SK-N-MC (cell line): ENCODE results near the gene KCNQ1OT1.

Experiments used
- DNase-seq: peaks from one replicate; pipeline ENCODE4 v3.0.0-alpha.2; 2011; ENCODE audit warnings: low read depth, low spot score
- H3K27ac ChIP-seq: fragments of 200-600 bp; sonication (generic); 2 replicates; pipeline ENCODE4 v1.5.1; 2016; ENCODE audit warnings: mixed run types
- H3K36me3 ChIP-seq: fragments of 200-600 bp; sonication (generic); 2 replicates; pipeline ENCODE4 v1.6.1; 2017; ENCODE audit warnings: antibody characterized with exemption, low read length, mixed read lengths; ENCODE audit not compliant: insufficient read depth
- H3K4me3 ChIP-seq: fragments of 200-600 bp; sonication (generic); 2 replicates; pipeline ENCODE4 v1.5.1; 2016
- H3K9ac ChIP-seq: fragments of 200-600 bp; sonication (generic); 2 replicates; pipeline ENCODE4 v1.8.0; 2017; ENCODE audit warnings: mixed run types, mixed read lengths; ENCODE audit not compliant: insufficient read length
- H3K9me3 ChIP-seq: fragments of 200-600 bp; sonication (generic); 2 replicates; pipeline ENCODE4 v1.6.1; 2017; ENCODE audit warnings: low read depth, mild to moderate bottlenecking, antibody characterized with exemption, low read length, moderate library complexity, mixed read lengths
- EZH2 ChIP-seq: fragments of 200-600 bp; sonication (generic); IDR thresholded peaks from one replicate; pipeline ENCODE4 v1.6.1; 2017; ENCODE audit warnings: antibody characterized with exemption
- FOXP2 ChIP-seq: optimal IDR thresholded peaks from 2 replicates; pipeline ENCODE3; 2011; ENCODE audit warnings: mild to moderate bottlenecking, moderate library complexity; ENCODE audit not compliant: insufficient read depth; ENCODE audit errors: extremely low read length, control extremely low read depth
- POLR2AphosphoS5 ChIP-seq: IDR thresholded peaks from 2 replicates; pipeline ENCODE4 v1.6.1; 2012; ENCODE audit warnings: mild to moderate bottlenecking, low read depth, low read length, borderline replicate concordance

The KCNQ1OT1 gene

DNA sequence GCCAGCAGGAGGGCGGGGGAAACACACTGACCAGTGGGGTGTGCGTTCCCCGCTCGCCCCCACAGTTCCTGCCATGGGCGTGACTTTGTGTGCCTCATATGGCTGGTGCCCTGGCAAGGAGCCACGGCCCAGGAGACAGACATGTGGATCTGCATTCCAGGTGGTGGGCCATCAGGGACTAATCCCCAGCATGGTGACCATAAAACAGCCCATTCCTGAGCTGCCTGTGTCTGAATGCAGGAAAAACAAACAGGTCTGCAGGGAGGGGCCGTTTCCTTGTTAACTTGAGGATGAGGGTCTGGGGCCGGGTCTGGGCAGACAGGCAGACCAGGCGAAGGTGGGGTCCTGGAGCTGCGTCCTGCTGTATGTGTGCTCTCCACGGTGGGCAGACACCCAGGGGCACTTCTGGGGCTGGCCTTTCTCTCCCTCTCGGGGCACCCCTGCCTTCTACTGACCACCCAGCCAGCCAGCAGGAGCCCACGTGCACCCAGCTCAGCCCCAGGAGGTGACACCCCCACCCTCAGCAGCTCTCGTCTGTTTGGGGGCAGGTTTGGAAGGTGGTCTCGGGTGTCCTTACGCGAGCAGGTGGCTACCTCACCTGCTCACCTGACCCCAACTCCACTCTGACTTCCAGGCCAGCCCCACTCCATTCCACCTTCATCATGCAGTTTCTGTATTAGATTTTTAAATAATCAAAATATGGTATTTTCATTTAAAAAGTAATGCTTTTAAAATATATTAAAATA, 120.3 kb downstream of the KCNQ1OT1 start:
- no peak for TF ChIP-seq EZH2
- no peak for TF ChIP-seq FOXP2
- no peak for TF ChIP-seq POLR2AphosphoS5
- Histone ChIP-seq H3K27ac (no peak overlapping the region), H3K36me3 (no peaks in the 10 kb centered on the region), H3K4me3 (no peak overlapping the region), H3K9me3 (no peaks in the 10 kb centered on the region), H3K9ac (no peak overlapping the region)
- DNase-seq: no peak

DNA sequence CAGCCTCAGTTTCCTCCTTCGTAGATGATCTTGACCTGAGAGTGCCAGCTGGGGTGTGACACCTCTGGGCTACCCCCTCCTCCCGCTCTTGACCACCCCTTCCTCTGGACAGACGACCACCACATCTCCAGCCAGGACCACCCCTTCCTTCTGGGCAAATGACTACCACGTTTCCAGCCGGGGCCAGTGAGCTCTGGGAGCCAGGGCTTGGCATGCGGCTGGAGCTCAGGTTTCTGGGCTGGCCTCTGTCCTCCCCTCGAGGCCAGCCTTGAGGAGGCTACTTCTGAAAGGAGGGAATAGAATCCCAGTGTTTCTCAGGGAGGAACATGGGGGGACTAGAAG, 120.9 kb downstream of the KCNQ1OT1 start:
- Histone ChIP-seq H3K9ac (no peak overlapping the region), H3K36me3 (no peaks in the 10 kb centered on the region), H3K9me3 (no peaks in the 10 kb centered on the region), H3K27ac (no peak overlapping the region), H3K4me3 (no peak overlapping the region)
- no peak for DNase-seq
- TF ChIP-seq EZH2: no peak
- no peak for TF ChIP-seq FOXP2
- TF ChIP-seq POLR2AphosphoS5: no peak

DNA sequence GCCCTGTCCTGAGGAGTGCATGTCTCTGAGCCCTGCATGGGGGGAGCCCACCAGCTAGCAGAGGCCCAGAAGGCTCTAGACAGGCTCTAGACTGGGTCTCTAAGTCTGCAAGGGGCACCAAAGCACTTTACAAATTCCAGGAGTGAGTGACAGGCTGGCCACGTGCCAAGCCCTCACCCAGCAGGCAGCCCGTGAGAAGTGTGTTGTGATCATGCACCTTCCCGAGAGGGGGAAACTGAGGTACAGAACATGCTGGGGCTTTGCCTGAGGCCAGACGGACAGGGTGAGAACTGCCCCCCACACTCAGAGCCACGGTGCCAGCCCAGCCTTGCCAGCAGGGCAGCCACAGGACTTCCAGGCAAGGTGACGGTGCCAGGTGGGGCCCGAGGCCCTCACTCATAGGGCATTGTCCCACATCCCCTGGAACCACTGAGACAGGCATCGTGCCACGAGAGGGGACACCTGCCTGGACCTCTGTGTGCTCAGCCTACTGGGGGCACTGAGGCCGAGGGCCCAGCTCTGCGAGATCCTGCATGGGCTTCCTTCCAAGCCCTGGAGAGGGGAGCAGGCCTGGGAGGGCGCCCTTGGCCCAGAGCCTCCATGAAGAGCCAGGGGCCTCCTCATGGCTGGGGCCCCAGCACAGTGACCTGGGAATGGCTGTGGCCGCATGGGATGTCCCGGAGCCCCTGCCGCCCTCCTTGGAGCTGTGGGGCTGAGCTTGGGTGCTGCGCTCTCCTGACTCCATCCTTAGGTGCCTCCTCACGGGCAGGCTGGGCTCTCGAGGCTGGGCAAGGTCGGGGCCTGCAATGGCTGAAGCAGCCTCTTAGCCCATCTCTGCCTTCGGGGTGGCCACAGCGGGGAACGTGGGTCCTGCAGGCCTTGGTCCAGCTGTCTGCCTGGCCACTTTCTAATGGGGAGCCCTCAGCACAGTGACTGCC, 121.5 kb downstream of the KCNQ1OT1 start:
- no peak overlapping the region for H3K27ac ChIP-seq
- no peaks in the 10 kb centered on the region for H3K9me3 ChIP-seq
- no peak for TF ChIP-seq FOXP2
- no peak for TF ChIP-seq EZH2
- TF ChIP-seq POLR2AphosphoS5: no peak
- no peaks in the 10 kb centered on the region for H3K36me3 ChIP-seq
- H3K9ac ChIP-seq: no peak overlapping the region
- no peak for DNase-seq
- no peak overlapping the region for H3K4me3 ChIP-seq

DNA sequence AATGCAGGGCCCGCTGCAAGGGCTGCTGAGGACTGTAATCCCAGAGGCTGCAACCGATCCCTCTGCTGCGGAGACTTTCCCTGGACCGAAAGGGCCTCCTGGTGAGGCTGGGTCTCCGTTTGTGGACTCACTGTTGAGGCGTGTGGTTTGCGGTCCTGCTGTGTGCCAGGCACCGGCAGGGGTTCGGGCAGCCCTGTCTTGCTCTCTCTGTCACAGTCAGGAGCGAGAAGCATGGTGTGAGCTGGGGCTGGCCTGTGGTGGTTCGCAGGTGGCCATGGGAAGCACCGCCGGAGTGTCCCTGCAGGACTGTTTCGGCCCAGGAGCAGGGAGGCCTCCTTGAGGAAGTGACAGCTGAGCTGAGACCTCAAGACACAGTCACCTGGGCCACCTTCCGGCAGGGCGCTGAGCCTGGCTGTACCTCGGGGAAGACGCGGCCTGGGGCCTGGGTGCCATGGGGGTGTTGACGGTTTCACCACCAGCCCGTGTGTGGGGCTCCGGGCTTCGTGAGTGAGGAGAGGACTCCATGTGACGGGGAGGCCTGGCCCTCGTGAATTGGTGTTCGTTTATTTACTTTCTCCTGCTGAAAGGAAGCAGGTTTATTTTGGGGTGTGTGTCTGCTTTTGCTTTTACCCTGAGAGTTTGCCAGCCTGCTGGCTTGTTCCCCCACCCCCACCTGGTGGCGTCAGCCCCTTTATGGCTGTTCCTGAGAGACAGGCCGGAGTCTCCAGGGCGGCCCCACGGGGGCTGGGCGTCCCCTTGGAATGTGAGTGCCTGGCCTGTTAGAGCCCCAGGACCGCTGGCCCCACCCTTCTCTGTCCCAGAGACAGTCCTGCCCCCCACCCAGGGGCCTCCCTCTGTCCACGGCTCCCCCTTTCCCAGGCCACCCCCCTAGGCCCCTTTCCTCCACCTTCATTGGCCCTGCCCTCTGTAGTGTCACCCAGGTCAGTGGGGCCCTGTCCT, 122.5 kb downstream of the KCNQ1OT1 start:
- TF ChIP-seq EZH2: no peak
- no peak for TF ChIP-seq POLR2AphosphoS5
- TF ChIP-seq FOXP2: no peak
- Histone ChIP-seq H3K36me3 (no peaks in the 10 kb centered on the region), H3K9me3 (no peaks in the 10 kb centered on the region), H3K4me3 (no peak overlapping the region), H3K9ac (no peak overlapping the region), H3K27ac (no peak overlapping the region)
- DNase-seq: no peak

DNA sequence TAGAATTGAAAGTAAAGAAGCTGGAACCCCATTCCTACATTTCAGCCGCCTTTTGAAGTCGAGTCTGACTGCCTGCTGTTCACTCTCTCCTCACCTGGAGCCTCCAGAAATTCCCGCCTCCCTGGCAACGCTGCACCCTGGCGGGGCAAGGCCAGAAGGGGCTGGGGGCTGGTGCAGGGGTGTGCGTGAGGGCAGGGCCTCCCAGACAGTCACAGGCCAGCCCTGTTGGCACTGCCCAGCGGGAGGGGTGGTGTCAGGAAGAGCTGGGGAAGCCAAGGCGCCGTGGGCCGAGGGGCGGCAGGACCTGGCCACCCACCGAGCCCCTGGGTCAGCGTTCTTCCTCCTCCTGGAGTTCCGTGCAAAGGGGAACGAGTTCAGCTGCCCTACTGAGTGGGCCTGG, 123.2 kb downstream of the KCNQ1OT1 start:
- DNase-seq: no peak
- no peaks in the 10 kb centered on the region for H3K9me3 ChIP-seq
- no peak overlapping the region for H3K9ac ChIP-seq
- no peak overlapping the region for H3K4me3 ChIP-seq
- no peaks in the 10 kb centered on the region for H3K36me3 ChIP-seq
- TF ChIP-seq EZH2 (no peak), POLR2AphosphoS5 (no peak), FOXP2 (no peak)
- H3K27ac ChIP-seq: no peak overlapping the region

DNA sequence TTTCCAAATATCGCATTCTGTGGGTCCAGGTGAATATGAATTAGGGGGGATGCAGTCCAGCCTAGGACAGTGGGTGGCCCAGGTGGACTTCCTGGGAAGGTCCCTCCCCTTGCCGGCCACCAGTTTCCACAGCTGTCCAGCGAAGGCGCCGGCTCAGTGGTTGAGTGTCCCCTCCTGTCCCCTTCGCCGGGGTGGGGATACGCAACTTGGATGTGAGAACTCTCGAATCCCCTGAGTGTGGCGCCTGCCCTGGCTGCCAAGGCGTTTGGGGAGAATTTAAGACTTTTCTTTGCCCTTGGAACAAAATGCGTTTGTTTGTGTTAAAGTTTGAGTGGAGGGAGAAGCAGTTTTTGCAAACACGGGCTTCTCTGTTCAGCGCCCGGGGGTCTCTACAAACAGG, 123.7 kb downstream of the KCNQ1OT1 start:
- no peak for DNase-seq
- no peak overlapping the region for H3K27ac ChIP-seq
- no peaks in the 10 kb centered on the region for H3K36me3 ChIP-seq
- no peaks in the 10 kb centered on the region for H3K9me3 ChIP-seq
- no peak overlapping the region for H3K9ac ChIP-seq
- no peak for TF ChIP-seq EZH2
- no peak for TF ChIP-seq POLR2AphosphoS5
- TF ChIP-seq FOXP2: no peak
- H3K4me3 ChIP-seq: no peak overlapping the region

DNA sequence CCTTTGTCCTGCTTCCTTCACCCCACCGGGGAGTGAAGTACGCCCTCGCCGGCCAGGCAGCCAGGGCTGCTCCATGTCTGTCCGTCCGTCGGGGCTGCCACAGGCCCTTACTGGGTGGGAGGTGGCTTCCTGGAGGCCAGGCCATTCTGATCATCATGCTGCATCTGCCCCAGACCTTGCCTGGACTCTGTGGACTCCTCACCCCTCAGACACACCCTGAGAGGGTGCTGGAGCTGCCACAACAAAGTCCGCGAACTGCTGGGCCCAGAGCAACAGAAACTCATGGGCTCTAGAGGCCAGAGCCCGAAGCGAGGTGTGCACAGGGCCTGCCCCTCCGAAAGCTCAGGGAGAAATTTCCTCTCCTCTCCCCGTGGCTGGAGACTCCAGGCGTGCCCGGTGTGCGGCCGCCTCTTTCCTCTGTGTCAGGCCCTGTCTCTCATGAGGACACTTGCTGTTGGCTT, 124.2 kb downstream of the KCNQ1OT1 start:
- no peak overlapping the region for H3K27ac ChIP-seq
- H3K9me3 ChIP-seq: no peaks in the 10 kb centered on the region
- no peak overlapping the region for H3K4me3 ChIP-seq
- no peak overlapping the region for H3K9ac ChIP-seq
- no peaks in the 10 kb centered on the region for H3K36me3 ChIP-seq
- DNase-seq: no peak
- no peak for TF ChIP-seq FOXP2
- TF ChIP-seq EZH2: no peak
- no peak for TF ChIP-seq POLR2AphosphoS5

DNA sequence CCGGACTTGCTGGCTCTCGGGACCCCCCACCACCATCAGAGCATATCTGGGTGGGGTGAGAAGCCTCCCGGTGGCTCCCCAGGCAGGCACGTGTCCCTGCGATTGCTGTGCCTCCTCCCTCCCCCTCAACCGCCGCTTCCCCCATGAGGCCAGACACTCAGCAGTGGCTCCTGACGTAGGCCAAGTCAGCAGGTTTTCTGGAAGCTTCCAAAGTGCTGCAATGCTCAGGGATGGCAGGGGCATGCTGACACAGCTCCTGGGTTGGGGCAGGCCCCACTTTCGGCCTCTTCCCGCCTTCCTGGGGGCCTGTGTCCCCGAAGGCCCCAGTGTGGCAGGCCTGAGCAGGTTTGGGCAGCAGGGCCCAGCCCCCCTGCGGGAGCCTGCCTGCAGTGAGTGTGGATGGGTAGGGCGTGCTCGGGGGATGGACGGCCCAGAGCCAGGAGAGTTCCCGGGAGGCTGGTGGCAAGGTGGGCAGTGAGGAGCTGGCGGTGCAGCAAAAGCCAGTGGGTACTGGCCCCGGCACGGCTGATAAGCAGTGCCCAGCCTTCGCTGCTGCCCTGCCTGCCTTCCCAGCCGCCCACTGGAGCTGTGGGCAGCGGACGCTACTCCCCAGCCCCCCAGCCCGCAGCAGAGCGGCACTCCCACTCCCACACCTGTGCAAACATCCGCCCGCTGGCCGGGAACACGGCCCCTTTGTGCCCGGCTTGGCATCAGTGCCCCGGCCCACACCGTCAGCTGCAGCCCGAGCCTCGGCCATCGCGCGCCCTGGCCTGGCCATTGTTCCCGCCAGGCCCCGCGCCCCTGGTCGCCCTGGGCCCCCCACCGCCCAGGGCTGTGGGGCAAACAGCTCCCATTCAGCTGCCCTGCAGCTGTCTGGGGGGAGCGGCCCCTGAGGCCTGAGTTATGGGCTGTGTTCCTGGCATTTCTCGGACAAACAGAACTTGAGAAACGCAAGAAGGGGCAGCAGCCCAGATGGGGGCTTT, 125.0 kb downstream of the KCNQ1OT1 start:
- no peak overlapping the region for H3K4me3 ChIP-seq
- H3K27ac ChIP-seq: no peak overlapping the region
- no peak overlapping the region for H3K9ac ChIP-seq
- H3K9me3 ChIP-seq: no peaks in the 10 kb centered on the region
- H3K36me3 ChIP-seq: no peaks in the 10 kb centered on the region
- TF ChIP-seq EZH2 (no peak), FOXP2 (no peak), POLR2AphosphoS5 (no peak)
- no peak for DNase-seq
